Testis (tissue), 3 donors: ENCODE measurements around the gene NEUROG2. TPM values are rescaled to one million over a fixed set of nuclear protein-coding genes. Genes with fewer than 3 reads are reported as not detected.
A peak's percentile ranks its signal among the peaks of the same experiment; 100 is the strongest.

ENCODE experiments used
- DNase-seq: peaks from one replicate; pipeline ENCODE4 v3.0.0-alpha.2; 2019
- H3K27ac ChIP-seq, 2 donors: fragments of 200-600 bp; sonication (generic); one replicate each; pipeline ENCODE4 v1.5.1; 2019
- H3K27me3 ChIP-seq: fragments of 200-600 bp; sonication (generic); one replicate; pipeline ENCODE4 v1.5.1; 2019
- H3K36me3 ChIP-seq: fragments of 200-600 bp; sonication (generic); one replicate; pipeline ENCODE4 v1.5.1; 2017; ENCODE audit warnings: low read depth; ENCODE audit errors: missing control alignments
- H3K4me1 ChIP-seq: fragments of 200-600 bp; sonication (generic); one replicate; pipeline ENCODE4 v1.5.1; 2019
- H3K4me3 ChIP-seq, 2 donors: fragments of 200-600 bp; sonication (generic); one replicate each; pipeline ENCODE4 v1.5.1; 2017 to 2019
- H3K9me3 ChIP-seq: fragments of 200-600 bp; sonication (generic); one replicate; pipeline ENCODE4 v1.5.1; 2017
- CTCF ChIP-seq, 3 experiments: fragments of 450-650 bp in 2 of 3; fragments of 200-600 bp in 1 of 3; sonication (generic) in 1 of 3; IDR thresholded peaks; one replicate each; pipeline ENCODE4 v1.5.1; 2016 to 2019; ENCODE audit warnings: antibody characterized with exemption in 3 of 3, mild to moderate bottlenecking in 2 of 3, moderate library complexity in 1 of 3
- POLR2A ChIP-seq: fragments of 450-650 bp; IDR thresholded peaks from one replicate; pipeline ENCODE4 v1.6.1; 2017; ENCODE audit warnings: antibody characterized with exemption, mild to moderate bottlenecking, moderate library complexity
- WGBS, 2 donors: methylation state at CpG; one replicate each; pipeline ENCODE4 v1.1.5; 2018; 5-methylcytosine and 5-hydroxymethylcytosine counted together
- intact Hi-C: fragments of 100-400 bp; cut with DNase I; formaldehyde crosslinking; loops from one replicate; pipeline ENCODE4 v1.15.1; 2023; ENCODE audit warnings: low total_unique reads
- polyA plus RNA-seq: library from polyadenylated mRNA; stranded (reverse); fragments of 350-450 nt; fragmentation: Illumina TruSeq; extraction: RNeasy Lipid Tissue Mini Kit (QIAGEN cat#74804); gene quantifications from one replicate; pipeline ENCODE4 v1.2.3, GENCODE V29; 2014; ENCODE audit warnings: low read depth, low replicate concordance; ENCODE audit not compliant: insufficient read depth
- total RNA-seq, 2 donors: library from RNA; depleted of rRNA; stranded (reverse); fragments of >200 nt; gene quantifications; one replicate each; pipeline ENCODE4 v1.2.3, GENCODE V29; 2016

The NEUROG2 gene
- total and polyA plus RNA-seq, 3 donors from 2014 or later, result 0.62 to 4.1 (median 3.8) TPM

- Histone ChIP-seq H3K27me3 (no peaks in the 10 kb centered on the region), H3K4me3 (no peak overlapping the region), H3K9me3 (no peaks in the 10 kb centered on the region), H3K4me1 (no peaks in the 10 kb centered on the region), H3K27ac (no peak overlapping the region), H3K36me3 (no peaks in the 10 kb centered on the region)
- 76 to 88% methylated on average over 3 of the region's 3 CpGs for WGBS, 2 donors
- intact Hi-C loops, result no loop called here
- TF ChIP-seq CTCF (IDR thresholded peaks at IDR 0.05), result no peak
- no peak for TF ChIP-seq POLR2A
- no peak for DNase-seq
Observed at GRCh38 chr4:112532267-112532666, 16.3 kb upstream of the NEUROG2 start.

- 31 to 32% methylated on average over 1 of the region's 1 CpG for WGBS, 2 donors
Observed at GRCh38 chr4:112531146-112531545, 15.2 kb upstream of the NEUROG2 start.

GRCh38 chr4:112526061-112526460, 10.1 kb upstream of the NEUROG2 start:
- TF ChIP-seq POLR2A (no peak), CTCF (IDR thresholded peaks at IDR 0.05) (no peak)
- peaks cover 8% of the 10 kb centered on the region for H3K27me3 ChIP-seq
- H3K36me3 ChIP-seq, result no peaks in the 10 kb centered on the region
- no peak overlapping the region for H3K4me3 ChIP-seq
- WGBS, 2 donors, result 70 to 75% methylated on average over 1 of the region's 1 CpG
- no peaks in the 10 kb centered on the region for H3K4me1 ChIP-seq
- intact Hi-C loops, result no loop called here
- no peak for DNase-seq
- H3K27ac ChIP-seq, result no peak overlapping the region
- no peaks in the 10 kb centered on the region for H3K9me3 ChIP-seq

More at GRCh38 chr4:112531146-112531545, 15.2 kb upstream of the NEUROG2 start:
- no peaks in the 10 kb centered on the region for H3K4me1 ChIP-seq
- TF ChIP-seq CTCF (IDR thresholded peaks at IDR 0.05) (no peak), POLR2A (no peak)
- no peaks in the 10 kb centered on the region for H3K36me3 ChIP-seq
- H3K9me3 ChIP-seq, result no peaks in the 10 kb centered on the region
- no peak overlapping the region for H3K27ac ChIP-seq
- no peaks in the 10 kb centered on the region for H3K27me3 ChIP-seq
- no peak overlapping the region for H3K4me3 ChIP-seq
- intact Hi-C loops, result no loop called here
- no peak for DNase-seq

- intact Hi-C loops, result no loop called here
Observed at GRCh38 chr4:112523764-112524505, 8.0 kb upstream of the NEUROG2 start.

More at GRCh38 chr4:112523764-112524505, 8.0 kb upstream of the NEUROG2 start:
- Histone ChIP-seq H3K36me3 (no peaks in the 10 kb centered on the region), H3K27me3 (peaks cover 8% of the 10 kb centered on the region), H3K27ac (no peak overlapping the region), H3K4me3 (peak overlapping the region; percentile 15 to 40), H3K9me3 (no peaks in the 10 kb centered on the region), H3K4me1 (no peaks in the 10 kb centered on the region)
- TF ChIP-seq POLR2A, result no peak
- TF ChIP-seq CTCF (IDR thresholded peaks at IDR 0.05), result peak; percentile 41 to 63 (median 53)
- 5 to 11% methylated on average over 11 to 35 of the region's 46 CpGs for WGBS, 2 donors
- peak; percentile 65 for DNase-seq
